ENCODE measurements around the gene ALDOA. TPM values are rescaled to one million over a fixed set of nuclear protein-coding genes. Genes with fewer than 3 reads are reported as not detected.

The ALDOA gene
- total and polyA plus RNA-seq, 9 of the 15 experiments (the other 6 are each of a cell fraction or from before 2014, with no cell fraction given) = 311 to 2,224 (median 1,293) TPM

DNA sequence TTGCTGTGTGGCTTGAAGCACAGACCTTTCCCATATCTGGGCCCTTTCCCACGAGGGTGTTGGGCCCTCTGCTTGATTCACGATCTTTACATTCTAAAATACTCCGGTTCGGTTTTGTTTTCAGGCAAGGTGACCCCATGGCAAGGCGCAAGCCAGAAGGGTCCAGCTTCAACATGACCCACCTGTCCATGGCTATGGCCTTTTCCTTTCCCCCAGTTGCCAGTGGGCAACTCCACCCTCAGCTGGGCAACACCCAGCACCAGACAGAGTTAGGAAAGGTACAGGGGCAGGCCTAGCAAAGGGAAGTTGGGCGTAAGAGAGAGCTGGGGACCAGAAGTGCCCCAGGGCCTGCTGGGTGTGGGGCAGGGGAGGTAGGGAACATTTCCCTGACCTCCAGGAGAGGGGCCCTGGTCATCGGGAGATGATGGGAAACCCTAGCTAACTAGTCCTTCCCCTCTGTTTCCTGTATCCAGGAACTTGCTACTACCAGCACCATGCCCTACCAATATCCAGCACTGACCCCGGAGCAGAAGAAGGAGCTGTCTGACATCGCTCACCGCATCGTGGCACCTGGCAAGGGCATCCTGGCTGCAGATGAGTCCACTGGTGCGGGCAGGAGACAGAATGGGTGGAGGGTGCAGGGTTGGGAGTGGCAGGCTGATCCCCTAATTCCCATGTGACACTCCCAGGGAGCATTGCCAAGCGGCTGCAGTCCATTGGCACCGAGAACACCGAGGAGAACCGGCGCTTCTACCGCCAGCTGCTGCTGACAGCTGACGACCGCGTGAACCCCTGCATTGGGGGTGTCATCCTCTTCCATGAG is 1.4 kb downstream of the ALDOA start (continued):
- TF ChIP-seq FOXK1 (CRISPR knock-in tag; IDR thresholded peaks at IDR 0.05; ENCODE audit: borderline replicate concordance) (0 out of 2 replicates have a peak, but pooled peaks have one; percentile 50), CEBPG (CRISPR knock-in tag; IDR thresholded peaks at IDR 0.05) (no peak), CEBPG (tag; conservative IDR thresholded peaks at IDR 0.05 in 1 of 2, IDR thresholded peaks at IDR 0.05 in 1 of 2) (no peak), ZNF133 (CRISPR knock-in tag; IDR thresholded peaks at IDR 0.05) (no peak), SAP30 (IDR thresholded peaks at IDR 0.05; ENCODE audit: borderline replicate concordance, insufficient read depth, low read depth, low read length, poor library complexity, severe bottlenecking) (peak; percentile 72), POLR2AphosphoS5 (IDR thresholded peaks at IDR 0.05; ENCODE audit: control insufficient read depth, insufficient read depth, low read depth, low read length) (peak; percentile 5; the same call in 1 of the 2 replicates), ZNF274 (IDR thresholded peaks at IDR 0.05; ENCODE audit: borderline replicate concordance, low read depth, low read length) (no peak), ZNF23 (CRISPR knock-in tag; IDR thresholded peaks at IDR 0.05) (no peak), GATAD2B (IDR thresholded peaks at IDR 0.05; ENCODE audit: borderline replicate concordance) (no peak), PHB (CRISPR knock-in tag; IDR thresholded peaks at IDR 0.05) (no peak), ZBTB17 (CRISPR knock-in tag; IDR thresholded peaks at IDR 0.05) (no peak), SRSF1 (IDR thresholded peaks at IDR 0.05; ENCODE audit: low read depth, low read length) (no peak), NR2C2 (CRISPR knock-in tag; IDR thresholded peaks at IDR 0.05) (peak; percentile 21; the same call in 1 of the 2 replicates), NR2C2 (tag; IDR thresholded peaks at IDR 0.05) (no peak), CHD1 (IDR thresholded peaks at IDR 0.05; ENCODE audit: low read length) (peak; percentile 89), RBFOX2 (IDR thresholded peaks at IDR 0.05; ENCODE audit: low read depth, low read length) (peak; percentile 68)
- TF ChIP-seq, protein P1, sequence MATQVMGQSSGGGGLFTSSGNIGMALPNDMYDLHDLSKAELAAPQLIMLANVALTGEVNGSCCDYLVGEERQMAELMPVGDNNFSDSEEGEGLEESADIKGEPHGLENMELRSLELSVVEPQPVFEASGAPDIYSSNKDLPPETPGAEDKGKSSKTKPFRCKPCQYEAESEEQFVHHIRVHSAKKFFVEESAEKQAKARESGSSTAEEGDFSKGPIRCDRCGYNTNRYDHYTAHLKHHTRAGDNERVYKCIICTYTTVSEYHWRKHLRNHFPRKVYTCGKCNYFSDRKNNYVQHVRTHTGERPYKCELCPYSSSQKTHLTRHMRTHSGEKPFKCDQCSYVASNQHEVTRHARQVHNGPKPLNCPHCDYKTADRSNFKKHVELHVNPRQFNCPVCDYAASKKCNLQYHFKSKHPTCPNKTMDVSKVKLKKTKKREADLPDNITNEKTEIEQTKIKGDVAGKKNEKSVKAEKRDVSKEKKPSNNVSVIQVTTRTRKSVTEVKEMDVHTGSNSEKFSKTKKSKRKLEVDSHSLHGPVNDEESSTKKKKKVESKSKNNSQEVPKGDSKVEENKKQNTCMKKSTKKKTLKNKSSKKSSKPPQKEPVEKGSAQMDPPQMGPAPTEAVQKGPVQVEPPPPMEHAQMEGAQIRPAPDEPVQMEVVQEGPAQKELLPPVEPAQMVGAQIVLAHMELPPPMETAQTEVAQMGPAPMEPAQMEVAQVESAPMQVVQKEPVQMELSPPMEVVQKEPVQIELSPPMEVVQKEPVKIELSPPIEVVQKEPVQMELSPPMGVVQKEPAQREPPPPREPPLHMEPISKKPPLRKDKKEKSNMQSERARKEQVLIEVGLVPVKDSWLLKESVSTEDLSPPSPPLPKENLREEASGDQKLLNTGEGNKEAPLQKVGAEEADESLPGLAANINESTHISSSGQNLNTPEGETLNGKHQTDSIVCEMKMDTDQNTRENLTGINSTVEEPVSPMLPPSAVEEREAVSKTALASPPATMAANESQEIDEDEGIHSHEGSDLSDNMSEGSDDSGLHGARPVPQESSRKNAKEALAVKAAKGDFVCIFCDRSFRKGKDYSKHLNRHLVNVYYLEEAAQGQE (IDR thresholded peaks at IDR 0.05; ENCODE audit: borderline replicate concordance) = no peak
- TF ChIP-seq, protein P1 (CRISPR knock-in tag; IDR thresholded peaks at IDR 0.05; ENCODE audit: low read depth) = no peak
- TF ChIP-seq, protein P2, sequence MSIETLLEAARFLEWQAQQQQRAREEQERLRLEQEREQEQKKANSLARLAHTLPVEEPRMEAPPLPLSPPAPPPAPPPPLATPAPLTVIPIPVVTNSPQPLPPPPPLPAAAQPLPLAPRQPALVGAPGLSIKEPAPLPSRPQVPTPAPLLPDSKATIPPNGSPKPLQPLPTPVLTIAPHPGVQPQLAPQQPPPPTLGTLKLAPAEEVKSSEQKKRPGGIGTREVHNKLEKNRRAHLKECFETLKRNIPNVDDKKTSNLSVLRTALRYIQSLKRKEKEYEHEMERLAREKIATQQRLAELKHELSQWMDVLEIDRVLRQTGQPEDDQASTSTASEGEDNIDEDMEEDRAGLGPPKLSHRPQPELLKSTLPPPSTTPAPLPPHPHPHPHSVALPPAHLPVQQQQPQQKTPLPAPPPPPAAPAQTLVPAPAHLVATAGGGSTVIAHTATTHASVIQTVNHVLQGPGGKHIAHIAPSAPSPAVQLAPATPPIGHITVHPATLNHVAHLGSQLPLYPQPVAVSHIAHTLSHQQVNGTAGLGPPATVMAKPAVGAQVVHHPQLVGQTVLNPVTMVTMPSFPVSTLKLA (conservative IDR thresholded peaks at IDR 0.05) = peak in 1 of 2 experiments; percentile 55; a peak in 2 of 4 replicates

Measured in K562 (cell line).